Raji (cell line): ENCODE results near the gene CNOT6.

Source experiments
- POLR2A ChIP-seq: IDR thresholded peaks from 2 replicates; pipeline ENCODE4 v1.6.1; 2011; ENCODE audit warnings: low read depth, low read length, control low read depth; ENCODE audit not compliant: insufficient read depth

The CNOT6 gene

GRCh38 chr5:180619563-180619915 lies 125.4 kb downstream of the CNOT6 start:
- no peak for TF ChIP-seq POLR2A

GRCh38 chr5:180620014-180620413 lies 125.8 kb downstream of the CNOT6 start:
- no peak for TF ChIP-seq POLR2A

GRCh38 chr5:180621311-180621710 lies 127.1 kb downstream of the CNOT6 start:
- TF ChIP-seq POLR2A: no peak

- TF ChIP-seq POLR2A: no peak
Measured at GRCh38 chr5:180622910-180623309, 128.7 kb downstream of the CNOT6 start.

- no peak for TF ChIP-seq POLR2A
Measured at GRCh38 chr5:180623411-180623834, 129.2 kb downstream of the CNOT6 start.

GRCh38 chr5:180623844-180624243 lies 129.7 kb downstream of the CNOT6 start:
- TF ChIP-seq POLR2A: no peak

- TF ChIP-seq POLR2A: no peak
Measured at GRCh38 chr5:180624587-180624986, 130.4 kb downstream of the CNOT6 start.

- TF ChIP-seq POLR2A: no peak
Measured at GRCh38 chr5:180625125-180625790, 131.1 kb downstream of the CNOT6 start.

GRCh38 chr5:180625791-180626660 lies 131.8 kb downstream of the CNOT6 start:
- no peak for TF ChIP-seq POLR2A

GRCh38 chr5:180626661-180627385 lies 132.6 kb downstream of the CNOT6 start:
- no peak for TF ChIP-seq POLR2A

GRCh38 chr5:180627386-180628120 lies 133.4 kb downstream of the CNOT6 start:
- TF ChIP-seq POLR2A: no peak
